Measurements from ENCODE around the gene TMEM175.

GRCh38 chr4:945274-946102 lies 13.2 kb downstream of the TMEM175 start:
- TF ChIP-seq CTCF (IDR thresholded peaks at IDR 0.05; ENCODE audit: insufficient read depth, low read length) (no peak), SPI1 (IDR thresholded peaks at IDR 0.05; ENCODE audit: borderline replicate concordance, low read depth) (no peak), GABPA (IDR thresholded peaks at IDR 0.05; ENCODE audit: low read depth) (no peak), POLR2AphosphoS5 (IDR thresholded peaks at IDR 0.05; ENCODE audit: low read depth) (no peak)

Measured in HL-60 (cell line).